ENCODE data around the gene CSMD2. TPM values are rescaled to one million over a fixed set of nuclear protein-coding genes. Genes with fewer than 3 reads are reported as not detected.

The CSMD2 gene
- total and polyA plus RNA-seq, 2 donors from 2014 or later, result 0.47 TPM; not detected in 1

DNA sequence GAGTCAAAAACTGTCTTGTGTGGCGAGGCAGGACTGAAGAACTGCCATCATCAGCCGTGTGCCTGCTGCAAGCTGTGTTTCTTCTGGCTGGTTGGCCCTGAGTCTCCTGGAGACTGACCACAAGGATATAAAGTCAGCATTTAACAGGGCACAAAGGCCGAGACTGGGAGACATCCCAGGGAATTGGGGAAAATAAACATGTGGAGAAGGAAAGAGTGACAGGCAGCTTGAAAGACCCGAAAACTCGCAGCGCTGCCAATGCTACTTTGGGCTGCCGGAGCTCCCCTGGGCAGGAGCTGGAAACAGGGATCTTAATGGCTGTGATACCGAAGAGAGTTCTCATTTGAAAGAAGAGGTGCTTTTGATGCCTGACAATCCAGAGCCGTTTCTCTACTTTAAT is 426.5 kb downstream of the CSMD2 start:
- TF ChIP-seq, protein P1, sequence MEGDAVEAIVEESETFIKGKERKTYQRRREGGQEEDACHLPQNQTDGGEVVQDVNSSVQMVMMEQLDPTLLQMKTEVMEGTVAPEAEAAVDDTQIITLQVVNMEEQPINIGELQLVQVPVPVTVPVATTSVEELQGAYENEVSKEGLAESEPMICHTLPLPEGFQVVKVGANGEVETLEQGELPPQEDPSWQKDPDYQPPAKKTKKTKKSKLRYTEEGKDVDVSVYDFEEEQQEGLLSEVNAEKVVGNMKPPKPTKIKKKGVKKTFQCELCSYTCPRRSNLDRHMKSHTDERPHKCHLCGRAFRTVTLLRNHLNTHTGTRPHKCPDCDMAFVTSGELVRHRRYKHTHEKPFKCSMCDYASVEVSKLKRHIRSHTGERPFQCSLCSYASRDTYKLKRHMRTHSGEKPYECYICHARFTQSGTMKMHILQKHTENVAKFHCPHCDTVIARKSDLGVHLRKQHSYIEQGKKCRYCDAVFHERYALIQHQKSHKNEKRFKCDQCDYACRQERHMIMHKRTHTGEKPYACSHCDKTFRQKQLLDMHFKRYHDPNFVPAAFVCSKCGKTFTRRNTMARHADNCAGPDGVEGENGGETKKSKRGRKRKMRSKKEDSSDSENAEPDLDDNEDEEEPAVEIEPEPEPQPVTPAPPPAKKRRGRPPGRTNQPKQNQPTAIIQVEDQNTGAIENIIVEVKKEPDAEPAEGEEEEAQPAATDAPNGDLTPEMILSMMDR (IDR thresholded peaks at IDR 0.05; ENCODE audit: borderline replicate concordance, extremely low read depth, insufficient read depth), result no peak
- Histone ChIP-seq H3K27ac (ENCODE audit: low read depth in 2 of 2, low read length in 2 of 2) (no peak overlapping the region), H3K4me1 (ENCODE audit: control insufficient read depth in 2 of 3, insufficient read depth in 2 of 3, low read depth in 1 of 3, low read length in 3 of 3) (no peaks in the 10 kb centered on the region), H3K36me3 (ENCODE audit: control insufficient read depth in 2 of 3, insufficient read depth in 3 of 3, low read length in 3 of 3) (no peaks in the 10 kb centered on the region), H3K27me3 (ENCODE audit: control insufficient read depth, insufficient read depth, low read length) (no peaks in the 10 kb centered on the region), H3K4me3 (ENCODE audit: low read length in 3 of 3) (no peak overlapping the region), H3K9ac (ENCODE audit: low read length in 3 of 3) (no peak overlapping the region), H3K9me3 (ENCODE audit: control insufficient read depth in 2 of 3, insufficient read depth in 1 of 3, low read length in 3 of 3) (no peaks in the 10 kb centered on the region)
- intact Hi-C loops (cut with DNase I), result no loop called here
- FAIRE-seq (no peak), DNase-seq (no peak)

DNA sequence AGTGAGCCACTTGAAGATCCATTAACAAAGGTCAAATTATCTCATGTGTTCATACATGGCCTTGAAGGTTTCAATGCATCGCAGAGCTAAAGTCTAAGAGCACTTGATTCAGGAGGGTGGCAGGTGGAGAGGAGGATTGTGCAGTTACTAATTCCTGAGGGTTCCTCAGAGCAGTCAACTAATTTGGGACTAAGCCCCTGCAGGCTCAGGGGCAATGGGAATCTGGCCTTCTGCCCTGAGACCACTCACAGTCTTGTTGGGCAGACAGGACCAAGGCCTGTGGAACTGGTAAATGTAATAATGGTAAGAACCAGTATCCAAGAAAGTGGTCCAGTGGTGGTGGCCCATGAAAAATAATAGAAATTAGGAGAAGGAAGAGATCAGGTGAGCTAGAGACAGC is 428.5 kb downstream of the CSMD2 start:
- DNase-seq (no peak), FAIRE-seq (no peak)
- no peak overlapping the region for H3K27ac ChIP-seq (ENCODE audit: low read depth in 2 of 2, low read length in 2 of 2)
- no peaks in the 10 kb centered on the region for H3K27me3 ChIP-seq (ENCODE audit: control insufficient read depth, insufficient read depth, low read length)
- no peaks in the 10 kb centered on the region for H3K4me1 ChIP-seq (ENCODE audit: control insufficient read depth in 2 of 3, insufficient read depth in 2 of 3, low read depth in 1 of 3, low read length in 3 of 3)
- no peak overlapping the region for H3K4me3 ChIP-seq (ENCODE audit: low read length in 3 of 3)
- no peak overlapping the region for H3K9ac ChIP-seq (ENCODE audit: low read length in 3 of 3)
- H3K9me3 ChIP-seq (ENCODE audit: control insufficient read depth in 2 of 3, insufficient read depth in 1 of 3, low read length in 3 of 3), result no peaks in the 10 kb centered on the region
- H3K36me3 ChIP-seq (ENCODE audit: control insufficient read depth in 2 of 3, insufficient read depth in 3 of 3, low read length in 3 of 3), result no peaks in the 10 kb centered on the region
- intact Hi-C loops (cut with DNase I), result no loop called here
- TF ChIP-seq, protein P1 (IDR thresholded peaks at IDR 0.05; ENCODE audit: borderline replicate concordance, extremely low read depth, insufficient read depth), result no peak

- Histone ChIP-seq H3K27ac (ENCODE audit: low read depth in 2 of 2, low read length in 2 of 2) (no peak overlapping the region), H3K36me3 (ENCODE audit: control insufficient read depth in 2 of 3, insufficient read depth in 3 of 3, low read length in 3 of 3) (no peaks in the 10 kb centered on the region), H3K4me1 (ENCODE audit: control insufficient read depth in 2 of 3, insufficient read depth in 2 of 3, low read depth in 1 of 3, low read length in 3 of 3) (no peaks in the 10 kb centered on the region), H3K9ac (ENCODE audit: low read length in 3 of 3) (no peak overlapping the region), H3K4me3 (ENCODE audit: low read length in 3 of 3) (no peak overlapping the region), H3K9me3 (ENCODE audit: control insufficient read depth in 2 of 3, insufficient read depth in 1 of 3, low read length in 3 of 3) (no peaks in the 10 kb centered on the region), H3K27me3 (ENCODE audit: control insufficient read depth, insufficient read depth, low read length) (no peaks in the 10 kb centered on the region)
- FAIRE-seq, result no peak
- TF ChIP-seq, protein P1 (IDR thresholded peaks at IDR 0.05; ENCODE audit: borderline replicate concordance, extremely low read depth, insufficient read depth), result peak; percentile 29
- DNase-seq, result peak in 2 of 5 donors; percentile 4 to 21
- intact Hi-C loops (cut with DNase I), result no loop called here
Observed at GRCh38 chr1:33735624-33736023, 429.4 kb downstream of the CSMD2 start.

DNA sequence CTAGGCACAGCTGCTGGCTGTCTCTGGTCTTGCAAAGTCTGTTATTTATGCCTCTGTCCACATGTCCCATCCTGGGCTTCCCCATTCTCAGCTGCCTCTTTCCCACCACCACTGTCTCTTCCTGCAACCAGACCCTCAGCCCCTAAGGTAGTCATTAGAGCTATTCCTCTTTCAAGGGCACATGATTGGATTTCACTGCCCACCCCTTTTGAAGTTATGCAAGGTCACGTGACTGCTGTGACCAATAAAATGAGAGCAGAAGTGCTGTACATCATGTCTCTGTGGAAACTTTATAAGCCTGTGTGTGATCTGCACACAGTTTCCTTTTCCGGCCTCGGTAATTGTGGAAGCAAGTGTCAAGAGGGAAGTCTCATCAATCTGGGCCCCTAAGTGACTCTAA is 437.7 kb downstream of the CSMD2 start:
- no peaks in the 10 kb centered on the region for H3K4me1 ChIP-seq (ENCODE audit: control insufficient read depth in 2 of 3, insufficient read depth in 2 of 3, low read depth in 1 of 3, low read length in 3 of 3)
- H3K9ac ChIP-seq (ENCODE audit: low read length in 3 of 3), result no peak overlapping the region
- H3K36me3 ChIP-seq (ENCODE audit: control insufficient read depth in 2 of 3, insufficient read depth in 3 of 3, low read length in 3 of 3), result no peaks in the 10 kb centered on the region
- no peak overlapping the region for H3K4me3 ChIP-seq (ENCODE audit: low read length in 3 of 3)
- H3K9me3 ChIP-seq (ENCODE audit: control insufficient read depth in 2 of 3, insufficient read depth in 1 of 3, low read length in 3 of 3), result no peaks in the 10 kb centered on the region
- no peak overlapping the region for H3K27ac ChIP-seq (ENCODE audit: low read depth in 2 of 2, low read length in 2 of 2)
- intact Hi-C loops (cut with DNase I), result no loop called here
- DNase-seq (peak in 2 of 5 donors; percentile 21 to 22), FAIRE-seq (no peak)
- TF ChIP-seq, protein P1 (IDR thresholded peaks at IDR 0.05; ENCODE audit: borderline replicate concordance, extremely low read depth, insufficient read depth), result no peak
- H3K27me3 ChIP-seq (ENCODE audit: control insufficient read depth, insufficient read depth, low read length), result no peaks in the 10 kb centered on the region

Data from kidney (tissue), 14 donors.